Measurements from ENCODE around the gene COQ5. TPM values are rescaled to one million over a fixed set of nuclear protein-coding genes. Genes with fewer than 3 reads are reported as not detected.

Gene COQ5
- total and polyA plus RNA-seq, 2 of the 4 experiments (the other 2 are of a cell fraction), result 21.6 to 25.1 TPM

GRCh38 chr12:120469450-120470149 lies 59.4 kb downstream of the COQ5 start, which contains the start of gene SRSF9 (continued):
- TF ChIP-seq ELK1 (IDR thresholded peaks at IDR 0.05; ENCODE audit: borderline replicate concordance, low read depth, low read length) (no peak), FOS (IDR thresholded peaks at IDR 0.05; ENCODE audit: low read depth, low read length) (no peak)
